ENCODE results near the gene CHST12.

GRCh38 chr7:2421943-2422310, 18.5 kb downstream of the CHST12 start:
- TF ChIP-seq CTCF (IDR thresholded peaks at IDR 0.05; ENCODE audit: low read depth, low read length, poor library complexity, severe bottlenecking) (no peak), EZH2phosphoT487 (IDR thresholded peaks at IDR 0.05; ENCODE audit: borderline replicate concordance, low read length) (no peak)
